Measurements from ENCODE around the gene TBX1.
"Not testable (repeated sequence)": the region's sequence is repeated elsewhere in the genome, so short reads cannot be mapped to it uniquely, and the experiment has no call there.

The TBX1 gene

DNA sequence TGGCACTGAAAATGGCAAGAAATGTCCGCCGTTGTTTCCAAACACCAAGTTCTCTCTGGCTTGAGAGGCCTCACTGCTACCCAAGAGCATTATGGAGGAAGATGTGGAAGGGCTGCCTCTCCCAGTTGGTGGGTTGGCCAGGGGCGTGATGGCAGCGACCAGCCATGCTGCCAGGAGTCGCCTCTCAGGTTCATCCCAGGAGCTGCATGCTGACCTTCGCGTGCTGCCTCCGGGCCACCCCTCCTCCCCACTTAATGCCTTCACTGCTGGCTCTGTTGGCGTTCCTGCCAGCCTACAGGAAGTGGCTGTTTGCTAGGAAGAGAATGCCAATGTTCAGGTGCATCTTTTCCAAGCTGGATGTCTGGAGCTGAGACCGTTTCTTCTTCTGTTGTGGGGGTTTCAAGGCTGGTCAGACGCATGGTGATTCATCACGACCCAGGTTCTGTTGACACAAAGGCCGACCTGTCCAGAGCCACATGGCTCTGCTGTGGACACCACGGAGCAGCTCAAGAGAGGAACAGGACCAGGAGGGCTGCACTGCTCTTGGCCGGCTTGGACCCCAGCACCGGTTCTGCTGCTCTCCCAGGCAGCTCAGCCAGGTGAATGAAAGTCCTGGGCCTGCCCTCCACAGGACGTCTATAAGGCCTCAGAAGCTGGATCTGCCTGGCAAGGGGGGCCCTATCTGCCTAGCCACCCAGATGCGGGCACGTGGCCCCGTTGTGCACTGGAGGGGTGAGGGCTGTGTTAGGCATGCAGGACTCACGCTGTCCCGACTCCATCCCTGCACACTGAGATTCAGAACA, 25.1 kb downstream of the TBX1 start:
- DNase-seq, result no peak

DNA sequence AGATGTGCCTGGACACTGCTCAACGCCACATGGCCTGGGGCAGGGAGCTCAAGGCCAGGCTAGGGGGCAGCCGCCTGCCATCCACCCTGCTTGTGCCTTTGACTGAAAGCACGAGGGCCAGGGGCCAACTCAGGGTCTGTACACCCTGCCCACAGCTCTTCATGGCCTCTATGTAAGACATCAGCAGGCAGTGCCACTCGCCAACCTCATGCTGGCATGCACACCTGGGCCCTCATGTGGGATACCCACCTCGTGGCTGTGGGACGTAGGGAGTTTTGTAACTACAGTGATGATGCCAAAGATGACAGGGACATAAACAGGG, 25.6 kb downstream of the TBX1 start:
- DNase-seq, result no peak

DNA sequence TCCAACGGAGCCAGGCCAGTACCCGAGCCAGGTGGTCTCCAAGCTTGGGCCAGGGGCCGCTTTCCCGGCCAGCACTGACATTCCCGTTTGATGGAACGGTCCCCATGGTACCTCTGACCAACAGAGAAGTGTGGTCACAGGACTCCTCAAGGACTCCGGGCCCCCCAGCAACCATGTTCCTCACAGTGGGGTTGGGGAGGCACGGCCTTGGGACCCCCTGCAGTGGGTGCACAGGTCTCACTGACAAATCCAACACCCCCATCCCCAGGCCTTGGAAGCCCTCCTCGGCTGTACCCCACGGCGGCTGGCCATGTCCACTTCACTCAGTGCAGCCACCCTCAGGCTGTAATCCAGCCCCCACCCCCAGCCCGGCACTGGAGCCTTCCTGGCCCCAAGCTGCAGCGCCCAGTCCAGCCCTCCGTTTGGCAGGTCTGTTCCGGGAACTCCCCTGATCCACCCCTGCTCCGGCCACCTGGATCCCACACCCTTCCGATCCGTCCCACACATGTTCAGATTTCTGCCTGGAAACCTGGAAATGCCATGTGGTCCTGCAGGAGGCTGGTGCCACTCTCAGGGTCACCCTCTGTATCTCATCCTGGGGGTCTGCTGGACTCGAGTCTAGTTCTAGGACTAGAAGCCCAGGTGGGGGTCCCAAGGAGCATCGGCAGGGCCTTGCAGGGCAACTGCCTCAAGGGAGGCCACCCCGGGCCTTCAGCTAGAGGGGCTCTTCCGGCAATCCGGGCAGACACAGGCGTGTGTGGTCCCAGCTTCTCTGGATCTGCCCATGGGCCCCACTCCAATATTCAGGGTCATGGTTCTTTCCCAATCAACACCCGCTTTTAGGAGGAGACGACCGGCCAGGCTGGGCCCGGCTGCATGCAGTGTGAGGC, 26.6 kb downstream of the TBX1 start:
- DNase-seq, result no peak

DNA sequence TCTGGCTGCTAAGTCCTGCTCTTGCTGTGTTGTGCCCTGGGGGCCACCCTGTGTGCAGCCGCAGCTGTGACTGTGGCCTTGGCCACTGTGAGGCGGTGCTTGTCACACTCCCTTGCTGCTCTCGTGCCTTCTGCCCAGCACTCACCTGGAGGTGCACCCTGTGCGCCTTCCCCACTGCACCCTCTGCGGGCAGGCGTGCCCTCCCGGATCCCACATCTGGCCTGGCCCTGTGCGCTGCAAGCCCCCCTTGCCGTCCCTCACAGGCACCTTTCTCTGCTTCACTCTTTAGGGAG, 27.2 kb downstream of the TBX1 start:
- no peak for DNase-seq

DNA sequence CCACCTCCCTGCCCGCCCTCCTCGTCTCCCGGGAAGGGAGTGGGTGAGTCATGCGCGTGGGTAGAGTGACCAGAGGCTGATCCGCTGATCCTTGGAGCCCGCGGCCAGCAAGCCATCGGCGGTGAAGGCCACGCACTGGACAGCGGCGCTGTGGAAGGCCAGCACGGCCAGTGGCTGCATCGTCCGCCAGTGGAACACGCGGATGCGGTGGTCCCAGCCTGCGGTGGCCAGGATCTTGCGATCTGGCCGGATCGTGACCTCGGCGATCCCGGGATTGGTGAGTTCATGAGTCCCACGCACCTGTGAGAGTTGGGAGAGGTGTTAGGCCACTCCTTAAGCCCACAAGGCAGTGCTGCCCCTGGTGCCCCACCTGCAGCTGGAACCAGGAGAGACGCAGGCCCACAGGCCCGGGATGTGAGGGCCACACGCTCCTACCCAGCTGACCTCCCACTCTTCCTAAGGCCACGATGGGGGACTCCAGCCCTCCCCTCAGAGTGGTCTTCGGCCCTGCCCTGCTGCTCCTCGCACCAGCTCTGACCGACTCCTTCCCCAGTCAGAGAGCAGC, 28.2 kb downstream of the TBX1 start:
- DNase-seq, result no peak

DNA sequence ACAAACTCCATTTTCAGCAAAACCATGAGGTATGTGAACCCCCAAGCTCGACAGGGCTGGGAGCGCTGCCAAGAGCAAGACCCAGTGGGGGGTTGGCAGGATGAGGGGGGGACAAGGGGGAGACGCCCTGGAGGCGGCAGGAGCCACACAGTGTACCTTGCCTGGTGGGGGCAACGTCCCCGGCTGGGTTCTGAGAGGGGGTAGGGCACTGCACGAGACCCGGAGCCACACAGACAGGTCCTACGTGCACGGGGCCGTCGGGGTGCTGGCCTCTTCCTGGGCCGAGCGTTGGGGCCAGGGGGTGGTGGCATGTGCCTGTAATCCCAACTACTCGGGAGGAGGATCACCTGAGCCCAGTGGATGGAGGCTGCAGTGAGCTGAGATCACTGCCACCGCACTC, 28.8 kb downstream of the TBX1 start:
- no peak for DNase-seq

DNA sequence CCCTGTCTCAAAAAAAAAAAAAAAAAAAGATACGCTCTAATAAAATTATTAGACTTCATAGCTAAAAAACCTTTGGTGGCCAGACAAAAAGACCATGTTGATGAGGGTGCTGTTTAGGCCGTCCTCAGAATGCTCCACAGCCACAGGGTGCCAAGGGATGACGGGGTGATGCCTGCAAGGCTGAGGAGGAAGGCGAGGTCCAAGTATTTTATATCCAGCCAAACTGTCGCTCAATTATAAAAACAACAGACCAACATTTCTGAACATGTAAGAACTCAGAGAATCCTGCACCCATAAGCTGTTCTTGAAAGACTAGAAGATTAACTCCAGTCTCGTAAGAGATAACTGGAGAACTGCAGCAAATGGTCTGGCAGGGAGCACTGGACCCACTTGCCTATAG, 29.2 kb downstream of the TBX1 start:
- DNase-seq, result no peak

DNA sequence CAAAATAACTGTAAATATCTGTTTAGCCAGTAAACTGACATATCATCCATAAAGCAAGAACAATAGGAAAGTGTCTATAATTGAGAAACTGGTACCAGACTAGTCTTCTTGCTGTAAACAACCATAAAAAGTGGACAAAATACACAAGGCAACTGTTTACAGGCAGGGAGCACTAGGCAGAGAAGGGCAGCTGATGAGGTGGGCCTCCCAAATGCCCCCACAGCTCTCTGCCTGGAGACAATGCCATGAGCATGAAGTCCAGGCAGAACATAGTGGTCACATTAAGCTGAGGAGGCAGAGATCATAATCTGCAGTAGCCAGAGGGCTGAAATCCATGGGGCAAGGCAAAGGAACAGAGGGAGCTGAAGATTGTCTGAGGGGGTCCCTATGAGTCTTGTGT, 30.7 kb downstream of the TBX1 start:
- DNase-seq, result no peak

DNA sequence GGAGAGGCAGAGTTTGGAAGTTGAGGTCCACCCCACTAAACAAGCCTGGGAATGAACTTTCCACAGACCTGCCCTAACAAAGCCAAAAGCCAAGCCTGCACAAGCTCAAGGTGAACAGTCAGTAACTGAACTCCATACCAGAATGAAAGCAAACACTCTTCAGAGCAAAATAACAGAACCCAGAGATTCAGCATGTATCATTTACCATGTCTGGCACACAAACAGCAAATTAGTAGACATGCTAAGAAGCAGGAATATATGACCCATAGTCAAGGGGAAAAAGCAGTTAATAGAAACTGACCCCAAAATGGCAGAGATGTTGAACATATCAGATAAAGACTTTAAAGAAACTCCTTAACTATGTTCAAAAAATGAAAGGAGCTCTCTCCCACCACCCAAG, 31.3 kb downstream of the TBX1 start:
- DNase-seq, result no peak

DNA sequence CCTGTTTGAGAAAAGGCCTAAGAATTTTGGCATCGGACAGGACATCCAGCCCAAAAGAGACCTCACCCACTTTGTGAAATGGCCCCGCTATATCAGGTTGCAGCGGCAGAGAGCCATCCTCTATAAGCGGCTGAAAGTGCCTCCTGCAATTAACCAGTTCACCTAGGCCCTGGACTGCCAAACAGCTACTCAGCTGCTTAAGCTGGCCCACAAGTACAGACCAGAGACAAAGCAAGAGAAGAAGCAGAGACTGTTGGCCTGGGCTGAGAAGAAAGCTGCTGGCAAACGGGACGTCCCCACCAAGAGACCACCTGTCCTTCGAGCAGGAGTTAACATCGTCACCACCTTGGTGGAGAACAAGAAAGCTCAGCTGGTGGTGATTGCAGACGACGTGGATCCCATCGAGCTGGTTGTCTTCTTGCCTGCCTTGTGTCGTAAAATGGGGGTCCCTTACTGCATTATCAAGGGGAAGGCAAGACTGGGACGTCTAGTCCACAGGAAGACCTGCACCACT, 31.9 kb downstream of the TBX1 start:
- DNase-seq, result not testable (repeated sequence)

DNA sequence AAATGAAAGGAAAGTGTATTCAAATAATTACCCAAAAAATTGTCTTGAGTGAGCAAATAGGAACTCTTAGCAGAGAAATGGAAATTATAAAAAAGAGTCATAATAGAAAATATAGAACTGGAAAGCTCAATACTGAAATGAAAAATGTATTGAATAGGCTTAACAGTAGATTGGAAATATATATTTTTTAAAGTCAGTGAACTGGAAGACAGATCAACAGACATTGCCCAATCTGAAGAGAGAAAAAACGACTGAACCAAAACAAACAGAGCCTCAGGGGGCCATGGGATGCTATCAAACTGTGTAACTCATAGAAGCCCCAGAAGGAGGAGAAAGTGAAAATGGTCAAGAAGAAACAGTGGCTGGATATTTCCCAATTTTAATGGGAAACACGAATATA, 32.6 kb downstream of the TBX1 start:
- no peak for DNase-seq

DNA sequence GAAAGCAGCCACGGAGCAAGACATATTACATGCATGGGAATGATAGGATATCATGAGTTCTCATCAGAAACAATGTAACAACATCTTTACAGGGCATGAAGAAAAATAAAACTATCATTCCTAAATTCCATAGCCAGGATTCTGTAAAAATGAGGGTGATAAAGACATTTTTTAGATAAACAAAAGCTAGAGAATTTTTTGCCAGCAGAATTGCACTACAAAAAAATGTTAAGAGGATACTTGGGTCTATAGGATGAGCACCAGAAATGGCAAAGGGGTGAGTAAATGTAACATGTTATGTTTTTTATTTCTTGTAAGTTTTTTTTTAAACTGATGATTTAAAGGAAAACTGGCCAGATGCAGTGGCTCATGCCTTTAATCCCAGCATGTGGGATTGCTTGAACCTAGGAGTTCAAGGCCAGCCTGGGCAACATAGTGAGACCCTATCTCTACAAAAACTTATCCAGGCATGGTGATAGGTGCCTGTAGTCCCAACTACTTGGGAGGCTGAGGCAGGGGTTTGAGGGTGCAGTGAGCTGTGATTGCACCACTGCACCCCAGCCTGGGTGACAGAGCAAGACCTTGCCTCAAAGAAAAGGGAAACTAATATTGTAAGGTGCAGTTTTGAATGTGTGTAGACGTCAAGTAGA, 33.2 kb downstream of the TBX1 start:
- DNase-seq, result no peak

DNA sequence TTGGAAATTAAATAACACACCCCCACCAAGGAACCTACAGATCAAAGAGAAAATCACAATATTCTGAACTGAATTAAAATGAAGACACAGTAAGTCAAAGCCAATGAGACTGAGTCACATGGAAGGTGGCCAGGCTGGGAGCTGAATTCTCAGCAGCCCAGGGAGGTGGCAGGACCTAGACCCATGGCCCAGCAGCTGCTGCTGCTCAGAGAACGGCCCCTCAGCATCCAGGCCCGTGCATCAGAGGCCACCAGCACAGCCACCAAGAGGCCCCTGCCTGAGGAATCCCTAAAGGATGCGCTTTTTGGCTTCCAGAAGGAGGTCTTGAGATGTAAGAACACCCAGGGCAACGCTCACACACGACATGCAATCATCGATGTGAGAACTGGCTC, 35.0 kb downstream of the TBX1 start:
- DNase-seq, result no peak

DNA sequence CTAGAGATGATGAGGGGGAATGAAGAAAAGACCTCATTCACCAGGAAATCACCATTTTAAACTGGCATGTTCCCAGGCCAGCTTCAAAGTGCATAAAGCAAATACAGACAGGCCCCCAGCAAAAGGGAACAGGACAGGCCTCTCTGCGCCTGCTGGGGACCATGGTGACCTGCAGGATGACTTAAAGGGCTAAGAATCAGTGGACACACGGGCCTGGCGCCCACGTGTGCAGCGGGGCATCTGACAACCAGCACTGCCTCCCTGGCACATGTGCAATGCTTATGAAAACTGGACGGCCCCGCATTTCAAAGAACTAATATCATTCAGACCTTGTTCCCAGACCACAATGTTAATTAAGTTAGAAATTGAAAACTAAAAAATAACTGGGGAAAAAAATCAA, 35.6 kb downstream of the TBX1 start:
- DNase-seq, result no peak

DNA sequence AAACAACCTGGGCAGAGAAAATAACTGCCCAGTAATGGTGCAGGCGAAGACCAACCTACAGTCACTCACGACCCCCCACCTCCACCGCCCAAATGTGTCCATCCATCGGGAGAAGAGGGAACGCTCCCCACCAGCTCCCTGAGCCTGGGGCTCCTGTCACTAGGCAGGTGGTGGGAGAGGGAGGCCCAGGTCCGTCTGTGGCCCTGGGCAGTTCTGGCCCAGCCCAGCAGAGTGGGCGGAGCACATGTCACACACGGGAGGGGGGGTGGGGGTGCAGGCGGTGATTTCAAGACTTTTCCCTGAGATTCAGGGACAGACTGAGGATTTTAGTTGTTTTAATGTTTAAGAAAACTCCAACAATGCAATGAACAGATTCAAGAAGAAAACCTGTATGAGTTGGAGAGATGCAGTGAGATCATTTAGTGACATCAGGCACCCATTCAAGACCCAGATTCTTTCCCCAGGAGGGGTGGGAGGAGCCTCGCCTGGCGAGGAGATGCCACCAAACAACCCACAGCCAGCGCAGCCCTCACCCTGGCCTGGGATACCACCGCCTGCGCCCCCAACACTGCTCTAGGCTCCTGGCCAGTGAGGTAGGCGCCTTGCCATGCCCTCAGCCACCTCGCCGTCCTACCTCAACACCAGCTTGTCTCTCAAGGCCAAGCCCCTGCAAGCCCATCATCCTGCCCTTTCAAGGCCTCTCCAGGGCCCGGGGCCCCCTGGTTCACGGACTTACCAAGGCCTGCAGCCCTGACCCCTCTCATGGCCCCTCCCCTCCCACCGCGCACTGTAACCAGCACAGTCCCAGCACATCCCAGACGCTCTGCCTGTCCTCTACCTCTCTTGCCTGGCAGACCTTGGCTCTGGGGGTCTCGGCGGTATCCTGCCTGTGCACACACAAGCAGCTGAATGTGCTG, 36.8 kb downstream of the TBX1 start:
- no peak for DNase-seq

DNA sequence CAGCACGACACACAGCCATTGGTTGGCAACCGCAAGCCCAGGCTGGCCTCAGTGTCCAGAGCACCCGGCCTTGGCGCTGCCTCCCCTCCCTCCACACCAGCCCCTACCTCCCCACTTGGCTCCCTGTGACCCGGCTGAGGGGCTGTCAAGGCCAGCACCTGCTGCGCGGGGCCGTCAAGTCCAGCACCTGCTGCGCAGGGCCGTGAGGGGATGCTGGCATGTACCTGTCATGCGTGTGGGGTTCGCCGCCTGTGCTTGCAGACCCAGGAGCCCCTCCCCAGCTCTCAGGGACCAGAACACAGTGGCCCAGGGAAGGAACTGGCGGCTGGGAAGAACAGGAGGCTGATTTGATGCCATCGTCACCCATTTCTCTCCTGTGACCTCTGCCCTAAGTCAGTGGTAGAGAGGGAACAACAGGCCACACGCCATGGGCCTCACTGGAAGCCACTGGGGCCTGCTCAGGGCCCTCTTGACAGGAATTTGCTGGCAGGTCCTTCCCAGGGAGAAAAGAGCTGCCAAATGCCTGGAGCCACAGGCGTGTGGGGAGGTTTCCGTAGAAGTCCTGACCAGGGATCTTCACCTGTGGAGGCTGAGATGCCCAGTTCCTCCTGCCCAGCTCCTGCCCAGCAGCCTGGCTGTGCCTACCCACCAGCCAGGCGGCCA, 37.6 kb downstream of the TBX1 start:
- no peak for DNase-seq

DNA sequence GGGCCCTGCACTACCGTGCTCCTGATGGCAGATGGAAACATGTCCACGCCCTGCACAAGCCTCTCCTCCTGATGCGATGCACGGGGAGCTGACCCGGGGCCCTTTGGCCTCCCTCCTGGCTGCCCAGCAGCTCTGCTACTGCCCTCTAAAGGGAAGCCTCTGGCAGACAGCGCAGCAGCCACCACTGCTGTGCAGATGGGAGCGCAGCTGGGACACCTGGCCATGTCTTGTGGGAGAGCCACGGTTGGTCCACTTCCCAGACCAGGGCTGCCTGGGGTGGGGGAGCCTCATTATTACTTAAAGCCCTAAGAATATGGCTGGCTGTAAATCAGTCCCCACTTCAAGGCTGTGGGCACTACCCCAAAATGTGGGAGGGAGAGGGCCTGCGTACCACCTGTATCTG, 38.3 kb downstream of the TBX1 start:
- DNase-seq, result no peak

DNA sequence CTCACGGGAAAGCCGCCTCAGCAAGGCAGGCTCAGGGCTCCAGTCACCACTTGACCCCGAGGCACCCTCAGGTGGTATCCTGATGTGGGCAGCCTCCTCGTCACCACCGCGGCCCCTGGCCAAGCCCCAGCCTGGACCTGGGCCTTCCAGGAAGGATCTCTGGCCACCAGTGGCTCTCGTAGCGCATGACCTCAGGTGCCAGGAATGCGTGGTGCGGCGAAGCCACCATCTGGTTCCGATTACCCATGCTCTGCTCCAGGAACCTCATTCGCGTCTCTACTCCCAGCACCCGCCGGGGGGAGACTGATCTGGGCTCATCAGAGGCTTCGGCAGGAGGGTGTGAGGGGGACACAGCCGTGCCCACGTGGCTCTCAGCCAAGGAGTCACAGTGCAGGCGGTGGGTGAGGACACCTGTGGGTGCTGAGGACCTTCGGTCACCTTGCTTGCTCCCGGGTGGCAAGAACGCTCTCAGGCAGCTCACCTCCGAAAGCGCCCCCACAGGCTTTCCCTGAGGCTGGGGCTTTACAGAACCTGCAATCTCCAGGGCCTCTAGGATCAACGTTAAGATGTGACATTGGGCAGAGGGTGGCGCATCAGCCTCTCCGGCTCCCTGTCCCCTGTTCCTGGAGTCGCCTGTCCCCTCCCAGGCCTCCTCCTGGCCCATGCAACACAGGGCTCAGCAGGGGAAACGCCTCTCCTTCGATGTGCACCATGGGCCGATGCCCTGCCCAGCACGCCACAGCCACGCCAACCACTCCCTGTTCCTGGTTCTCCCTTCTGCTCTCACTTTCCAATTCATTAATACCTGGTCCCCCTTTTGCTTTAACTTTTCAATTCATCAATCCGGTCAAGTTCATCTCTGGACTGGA, 39.0 kb downstream of the TBX1 start:
- no peak for DNase-seq

DNA sequence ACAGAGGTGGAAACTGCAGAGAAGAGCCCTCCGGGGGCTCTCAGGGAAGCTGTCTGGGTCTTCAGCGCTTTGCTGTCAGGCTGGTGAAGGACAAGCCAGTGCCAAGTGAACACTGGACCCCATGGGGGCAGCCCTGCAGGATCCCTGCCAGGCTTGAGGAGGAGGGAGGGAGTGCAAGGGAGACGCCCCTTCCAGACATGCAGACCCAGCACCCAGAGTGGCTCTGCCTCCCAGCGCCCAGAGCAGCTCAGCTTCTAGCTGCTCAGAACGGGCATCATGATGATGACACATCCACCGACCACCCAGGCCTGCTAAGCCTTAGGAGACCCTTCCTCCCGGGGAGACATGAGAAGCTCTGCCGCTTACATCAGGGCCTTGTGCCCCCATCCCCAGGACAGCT, 39.7 kb downstream of the TBX1 start:
- DNase-seq, result no peak

DNA sequence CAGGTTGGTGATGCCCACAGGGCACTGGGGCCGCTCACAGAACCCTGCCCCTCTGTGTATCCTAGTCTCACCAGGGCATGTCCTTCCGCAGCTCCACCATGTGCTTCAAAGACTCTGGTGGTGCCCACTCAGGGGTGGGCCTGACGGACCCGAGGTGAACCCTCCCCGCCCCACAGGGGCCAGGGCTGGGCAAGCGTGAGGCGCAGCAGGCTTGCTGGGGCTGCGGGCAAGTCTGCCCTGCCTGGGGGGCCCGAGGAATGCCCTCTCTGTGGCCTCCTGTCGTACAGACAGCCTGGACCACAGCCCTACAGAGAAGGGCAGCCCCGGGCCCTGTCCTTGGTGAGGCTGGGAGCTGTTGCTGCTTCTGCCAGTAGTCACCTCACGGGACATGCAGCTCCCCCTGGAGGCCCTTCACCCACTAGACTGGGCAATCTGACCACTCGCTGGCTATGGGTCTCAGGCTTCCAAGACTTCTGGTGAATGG, 40.2 kb downstream of the TBX1 start:
- DNase-seq, result no peak
